Hematopoietic multipotent progenitor cell treated with erythropoietin and hydrocortisone succinate and interleukin-3 and kit ligand, for 6 days (in vitro differentiated cells): ENCODE measurements around the gene PGAM2.

Experiments
- DNase-seq: peaks from one replicate; pipeline ENCODE4 v3.0.0-alpha.2; 2015

The PGAM2 gene

GRCh38 chr7:44103566-44103922, 38.2 kb upstream of the PGAM2 start:
- no peak for DNase-seq

GRCh38 chr7:44102846-44103565, 37.6 kb upstream of the PGAM2 start:
- no peak for DNase-seq

GRCh38 chr7:44101966-44102845, 36.8 kb upstream of the PGAM2 start:
- no peak for DNase-seq

- DNase-seq: no peak
These were observed 36.1 kb upstream of the PGAM2 start for GRCh38 chr7:44101303-44101965.

- DNase-seq: no peak
These were observed 35.3 kb upstream of the PGAM2 start for GRCh38 chr7:44100458-44101302.

- no peak for DNase-seq
These were observed 34.3 kb upstream of the PGAM2 start for GRCh38 chr7:44099669-44100068.

- no peak for DNase-seq
These were observed 33.0 kb upstream of the PGAM2 start for GRCh38 chr7:44098092-44099068.

GRCh38 chr7:44097064-44097932, 31.9 kb upstream of the PGAM2 start:
- peak; percentile 63 for DNase-seq

- no peak for DNase-seq
These were observed 31.0 kb upstream of the PGAM2 start for GRCh38 chr7:44096326-44096881.

- no peak for DNase-seq
These were observed 30.4 kb upstream of the PGAM2 start for GRCh38 chr7:44095781-44096180.

- DNase-seq: no peak
These were observed 29.7 kb upstream of the PGAM2 start for GRCh38 chr7:44094883-44095592.

- DNase-seq: no peak
These were observed 29.0 kb upstream of the PGAM2 start for GRCh38 chr7:44094365-44094764.

GRCh38 chr7:44093102-44093641, 27.8 kb upstream of the PGAM2 start:
- DNase-seq: no peak

- no peak for DNase-seq
These were observed 22.8 kb upstream of the PGAM2 start for GRCh38 chr7:44087911-44088838.

- DNase-seq: no peak
These were observed 21.3 kb upstream of the PGAM2 start for GRCh38 chr7:44086627-44087026.

GRCh38 chr7:44085546-44085945, 20.2 kb upstream of the PGAM2 start:
- peak; percentile 30 for DNase-seq

- DNase-seq: no peak
These were observed 19.3 kb upstream of the PGAM2 start for GRCh38 chr7:44084701-44085100.

- DNase-seq: no peak
These were observed 18.4 kb upstream of the PGAM2 start for GRCh38 chr7:44083796-44084195.
